GM15510 (cell line): Measurements from ENCODE around the gene TMEM267.
A peak's percentile ranks its signal among the peaks of the same experiment; 100 is the strongest.

Source experiments
- POLR2A ChIP-seq: IDR thresholded peaks from 3 replicates; pipeline ENCODE4 v1.6.1; 2011; ENCODE audit warnings: borderline replicate concordance; ENCODE audit not compliant: insufficient read length; ENCODE audit errors: extremely low read depth

The TMEM267 gene

DNA sequence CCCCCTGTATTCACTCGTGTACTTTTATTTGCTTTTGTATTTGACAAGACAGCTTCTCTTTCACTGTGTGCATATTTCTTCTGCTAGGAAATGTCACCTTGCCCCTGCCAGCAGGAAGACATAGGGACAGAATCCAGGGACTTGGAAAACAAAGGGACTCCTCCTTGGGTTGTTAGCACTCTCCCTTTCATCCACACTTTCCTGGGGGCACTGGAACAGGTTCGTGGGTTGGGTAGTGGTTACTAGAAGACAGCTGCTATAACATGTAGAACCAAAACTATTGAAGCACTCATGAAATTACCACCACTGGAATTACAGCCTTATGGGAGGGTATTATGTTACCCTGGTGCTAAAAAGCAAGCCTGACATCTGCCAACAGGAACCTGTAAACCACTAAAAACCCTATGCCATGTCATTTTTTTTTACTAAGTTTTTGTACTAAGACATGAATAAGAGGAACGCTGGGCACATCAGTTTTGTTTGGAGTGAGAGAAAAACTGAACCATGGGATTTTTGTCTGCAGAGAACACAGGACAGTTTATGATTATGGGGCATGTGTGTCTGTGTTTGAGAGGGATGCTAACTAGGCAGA lies 66.8 kb downstream of the TMEM267 start:
- no peak for TF ChIP-seq POLR2A

GRCh38 chr5:43415935-43416802 lies 67.5 kb downstream of the TMEM267 start:
- TF ChIP-seq POLR2A = no peak

- TF ChIP-seq POLR2A = no peak
These were observed 69.7 kb downstream of the TMEM267 start for GRCh38 chr5:43413966-43414365.

DNA sequence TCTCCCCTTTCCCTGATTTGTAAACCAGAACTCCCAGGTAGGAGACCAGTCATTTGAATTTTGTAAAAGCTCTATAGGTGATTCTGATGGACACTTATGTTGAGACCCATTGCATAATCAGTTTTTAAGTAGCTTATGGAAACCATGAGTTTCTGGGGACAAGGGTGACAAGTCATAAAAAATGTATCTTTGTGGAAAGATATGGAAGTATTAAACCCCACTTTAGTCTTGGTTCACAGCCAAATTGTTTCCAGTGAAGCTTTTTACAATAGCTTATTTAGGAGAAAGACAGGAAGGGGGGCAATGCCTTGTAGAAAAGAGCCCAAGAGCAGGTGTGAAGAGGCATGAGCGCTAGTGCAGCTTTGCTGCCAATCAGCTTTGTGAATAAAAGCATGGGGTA lies 71.0 kb downstream of the TMEM267 start:
- no peak for TF ChIP-seq POLR2A

- TF ChIP-seq POLR2A = no peak
These were observed 71.5 kb downstream of the TMEM267 start, which contains the start of gene CCL28 for GRCh38 chr5:43412156-43412555. Gene CCL28, minus strand, starts transcription at chr5:43412391. Its CDS starts 75 bp downstream, at chr5:43412316.

- TF ChIP-seq POLR2A = no peak
These were observed 72.2 kb downstream of the TMEM267 start for GRCh38 chr5:43411495-43411894.

DNA sequence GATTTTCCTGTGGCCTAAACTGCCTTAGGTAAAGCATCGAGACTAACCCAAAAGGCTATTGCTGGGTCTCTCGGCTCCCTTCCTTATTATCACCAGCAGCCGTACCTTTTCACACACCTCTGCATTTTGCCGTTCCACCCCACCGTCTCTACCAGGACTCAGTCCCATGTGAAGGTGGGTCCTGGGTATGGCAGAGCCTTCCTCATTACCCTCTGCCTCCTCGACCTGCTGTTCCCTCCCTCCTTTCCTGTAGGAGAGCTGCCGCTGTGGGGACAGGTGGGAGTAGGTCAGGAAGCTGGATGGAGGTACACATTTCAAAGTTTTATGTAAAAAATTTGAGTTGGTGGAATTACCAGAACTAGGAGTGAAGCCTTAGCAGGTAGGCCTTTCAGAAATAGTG lies 73.3 kb downstream of the TMEM267 start:
- TF ChIP-seq POLR2A = no peak

GRCh38 chr5:43409809-43410271 lies 73.8 kb downstream of the TMEM267 start:
- no peak for TF ChIP-seq POLR2A

- TF ChIP-seq POLR2A = no peak
These were observed 81.8 kb downstream of the TMEM267 start for GRCh38 chr5:43401827-43402226.

DNA sequence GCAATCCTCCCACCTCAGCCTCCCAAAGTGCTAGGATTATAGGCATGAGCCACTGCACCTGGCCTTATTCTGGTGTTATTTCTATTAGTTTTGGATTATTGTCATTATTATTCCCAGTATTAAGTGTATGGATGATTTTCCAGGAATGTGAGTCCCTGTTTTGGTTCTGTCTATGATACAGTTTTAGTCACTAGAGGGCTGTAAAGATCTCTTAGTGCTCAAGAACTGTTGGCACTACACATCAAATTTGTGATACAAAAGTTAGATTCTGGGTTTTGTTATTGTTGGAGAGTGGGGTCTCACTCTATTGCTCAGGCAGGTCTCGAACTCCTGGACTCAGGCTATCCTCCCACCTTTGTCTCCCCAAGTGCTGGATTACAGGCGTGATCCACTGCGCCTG lies 83.6 kb downstream of the TMEM267 start:
- no peak for TF ChIP-seq POLR2A

DNA sequence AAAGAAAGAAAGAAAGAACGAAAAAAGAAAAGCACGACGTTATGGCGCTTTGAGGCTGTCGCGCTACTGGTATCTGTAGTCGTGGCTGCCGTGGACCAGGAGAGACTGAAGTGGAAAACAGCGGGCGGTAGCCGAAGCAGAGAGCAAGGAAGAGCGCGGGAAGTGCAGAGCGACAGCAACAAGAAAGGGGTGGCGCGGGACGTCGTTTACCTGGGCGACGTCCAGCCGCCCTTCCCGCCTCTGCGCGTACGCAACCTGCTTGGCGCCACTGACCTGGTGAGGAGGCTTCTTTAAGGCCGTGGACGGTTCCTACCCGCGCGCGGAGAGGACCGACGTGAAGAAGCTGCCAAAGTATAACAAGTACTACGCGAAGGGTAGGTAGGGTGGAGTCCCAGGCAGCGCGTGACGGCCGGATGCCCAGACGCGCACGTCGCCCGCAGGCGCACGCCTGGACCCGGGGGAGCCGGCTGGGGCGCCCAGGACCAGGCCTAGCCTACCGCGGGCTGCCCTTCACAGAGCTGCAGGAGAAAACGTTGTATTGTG lies 86.8 kb downstream of the TMEM267 start:
- peak; percentile 57 for TF ChIP-seq POLR2A
